NCI-H2081 (cell line): ENCODE results near the gene LRMDA.
"Not testable (repeated sequence)": the region's sequence is repeated elsewhere in the genome, so short reads cannot be mapped to it uniquely, and the experiment has no call there.

Experiments used
- DNase-seq, 2 experiments: peaks; one replicate each; lab custom pipeline; 2025; lab: John Stamatoyannopoulos, UW

The LRMDA gene

GRCh38 chr10:76492678-76493472 lies 1061.5 kb downstream of the LRMDA start:
- DNase-seq = no peak

GRCh38 chr10:76497666-76498065 lies 1066.2 kb downstream of the LRMDA start:
- DNase-seq = no peak

- DNase-seq = no peak
Observed at GRCh38 chr10:76504823-76505222, 1073.4 kb downstream of the LRMDA start.

- DNase-seq = no peak
Observed at GRCh38 chr10:76509446-76509845, 1078.0 kb downstream of the LRMDA start.

- DNase-seq = no peak
Observed at GRCh38 chr10:76514321-76514720, 1082.9 kb downstream of the LRMDA start.

- DNase-seq = no peak
Observed at GRCh38 chr10:76514869-76515268, 1083.4 kb downstream of the LRMDA start.

GRCh38 chr10:76522547-76522946 lies 1091.1 kb downstream of the LRMDA start:
- DNase-seq = no peak

- no peak for DNase-seq
Observed at GRCh38 chr10:76523246-76523645, 1091.8 kb downstream of the LRMDA start.

GRCh38 chr10:76523791-76524351 lies 1092.4 kb downstream of the LRMDA start:
- DNase-seq = no peak

- DNase-seq = not testable (repeated sequence)
Observed at GRCh38 chr10:76526833-76527232, 1095.4 kb downstream of the LRMDA start.

- no peak for DNase-seq
Observed at GRCh38 chr10:76540331-76540730, 1108.9 kb downstream of the LRMDA start.

GRCh38 chr10:76540786-76541185 lies 1109.4 kb downstream of the LRMDA start:
- no peak for DNase-seq

GRCh38 chr10:76541852-76542251 lies 1110.4 kb downstream of the LRMDA start:
- DNase-seq = no peak

- DNase-seq = no peak
Observed at GRCh38 chr10:76542307-76542930, 1111.0 kb downstream of the LRMDA start.

- DNase-seq = no peak
Observed at GRCh38 chr10:76543655-76544054, 1112.2 kb downstream of the LRMDA start.

- no peak for DNase-seq
Observed at GRCh38 chr10:76544789-76545188, 1113.4 kb downstream of the LRMDA start.

GRCh38 chr10:76546411-76546810 lies 1115.0 kb downstream of the LRMDA start:
- DNase-seq = no peak

GRCh38 chr10:76547352-76547972 lies 1116.0 kb downstream of the LRMDA start:
- DNase-seq = peak; percentile 77 to 83

- no peak for DNase-seq
Observed at GRCh38 chr10:76548716-76549115, 1117.3 kb downstream of the LRMDA start.

- no peak for DNase-seq
Observed at GRCh38 chr10:76549171-76549570, 1117.7 kb downstream of the LRMDA start.

- no peak for DNase-seq
Observed at GRCh38 chr10:76550806-76551205, 1119.4 kb downstream of the LRMDA start.

- no peak for DNase-seq
Observed at GRCh38 chr10:76552091-76552873, 1120.9 kb downstream of the LRMDA start.
